ENCODE measurements around the gene DHX34. TPM values are rescaled to one million over a fixed set of nuclear protein-coding genes. Genes with fewer than 3 reads are reported as not detected.
A peak's percentile ranks its signal among the peaks of the same experiment; 100 is the strongest.
"Not testable (repeated sequence)": the region's sequence is repeated elsewhere in the genome, so short reads cannot be mapped to it uniquely, and the experiment has no call there.

DHX34 gene
- total RNA-seq, 1 donor from 2014 or later, result 17.7 TPM

DNA sequence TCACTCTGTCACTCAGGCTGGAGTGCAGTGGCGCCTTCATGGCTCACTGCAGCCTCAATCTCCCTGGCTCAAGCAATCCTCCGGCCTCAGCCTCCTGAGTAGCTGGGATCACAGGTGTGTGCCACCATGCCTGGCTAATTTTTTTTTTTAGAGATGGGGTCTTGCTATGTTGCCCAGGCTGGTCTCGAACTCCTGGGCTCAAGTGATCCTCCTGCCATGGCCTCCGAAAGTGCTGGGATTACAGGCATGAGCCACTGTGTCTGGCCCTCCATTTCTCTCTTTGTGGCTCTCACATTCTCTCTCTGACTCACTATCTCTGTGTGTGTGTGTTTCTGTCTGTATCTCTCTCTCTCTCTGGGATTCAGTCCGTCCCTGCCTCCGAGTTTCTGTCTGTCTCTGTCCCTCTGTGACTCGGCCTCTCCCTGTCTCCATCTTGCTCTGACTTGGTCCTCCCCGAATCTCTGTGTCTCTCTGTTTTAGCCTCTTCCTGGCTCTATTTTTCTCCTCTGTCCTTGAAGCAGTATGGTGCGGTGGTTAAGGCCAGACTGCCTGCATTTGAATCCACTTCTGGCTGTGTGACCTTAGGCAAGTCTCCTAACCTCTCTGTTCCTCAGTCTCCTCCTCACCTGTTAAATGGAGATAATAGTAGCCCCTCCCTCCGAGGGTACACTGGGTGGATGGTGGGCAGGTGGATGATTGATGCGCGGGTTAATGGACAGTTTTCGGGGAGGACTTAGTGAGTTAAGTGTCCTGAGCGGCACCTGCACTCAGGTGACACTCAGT, 59.2 kb downstream of the DHX34 start:
- no peak overlapping the region for H2AFZ ChIP-seq (ENCODE audit: low read depth, low read length)
- FAIRE-seq (no peak), DNase-seq (ENCODE audit: low read depth) (no peak)
- H3K4me3 ChIP-seq (ENCODE audit: insufficient read depth, low read depth, low read length), result no peak overlapping the region
- Mint-ChIP-seq H3K4me1 (ENCODE audit: low read depth, unreplicated experiment) (no peaks in the 10 kb centered on the region), H3K27me3 (ENCODE audit: low read depth, unreplicated experiment) (peaks cover 2% of the 10 kb centered on the region), H3K4me3 (ENCODE audit: unreplicated experiment) (no peak overlapping the region), H3K9me3 (ENCODE audit: unreplicated experiment) (peaks cover 4% of the 10 kb centered on the region), H3K27ac (ENCODE audit: unreplicated experiment) (no peak overlapping the region), H3K36me3 (ENCODE audit: low read depth, unreplicated experiment) (peaks cover 37% of the 10 kb centered on the region)
- H4K20me1 ChIP-seq (ENCODE audit: insufficient read depth, low read length), result no peaks in the 10 kb centered on the region
- H3K9me3 ChIP-seq (ENCODE audit: insufficient read depth, low read depth, low read length), result no peaks in the 10 kb centered on the region
- H3K4me1 ChIP-seq (ENCODE audit: insufficient read depth, low read length), result no peaks in the 10 kb centered on the region
- no peak for TF ChIP-seq EZH2 (IDR thresholded peaks at IDR 0.05; ENCODE audit: insufficient read depth, low read length)
- TF ChIP-seq, protein P1, sequence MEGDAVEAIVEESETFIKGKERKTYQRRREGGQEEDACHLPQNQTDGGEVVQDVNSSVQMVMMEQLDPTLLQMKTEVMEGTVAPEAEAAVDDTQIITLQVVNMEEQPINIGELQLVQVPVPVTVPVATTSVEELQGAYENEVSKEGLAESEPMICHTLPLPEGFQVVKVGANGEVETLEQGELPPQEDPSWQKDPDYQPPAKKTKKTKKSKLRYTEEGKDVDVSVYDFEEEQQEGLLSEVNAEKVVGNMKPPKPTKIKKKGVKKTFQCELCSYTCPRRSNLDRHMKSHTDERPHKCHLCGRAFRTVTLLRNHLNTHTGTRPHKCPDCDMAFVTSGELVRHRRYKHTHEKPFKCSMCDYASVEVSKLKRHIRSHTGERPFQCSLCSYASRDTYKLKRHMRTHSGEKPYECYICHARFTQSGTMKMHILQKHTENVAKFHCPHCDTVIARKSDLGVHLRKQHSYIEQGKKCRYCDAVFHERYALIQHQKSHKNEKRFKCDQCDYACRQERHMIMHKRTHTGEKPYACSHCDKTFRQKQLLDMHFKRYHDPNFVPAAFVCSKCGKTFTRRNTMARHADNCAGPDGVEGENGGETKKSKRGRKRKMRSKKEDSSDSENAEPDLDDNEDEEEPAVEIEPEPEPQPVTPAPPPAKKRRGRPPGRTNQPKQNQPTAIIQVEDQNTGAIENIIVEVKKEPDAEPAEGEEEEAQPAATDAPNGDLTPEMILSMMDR (IDR thresholded peaks at IDR 0.05; ENCODE audit: insufficient read depth, low read depth, low read length), result no peak
- no peak overlapping the region for H3K9ac ChIP-seq (ENCODE audit: low read length)
- no peak overlapping the region for H3K27ac ChIP-seq (ENCODE audit: low read depth, low read length)
- H3K4me2 ChIP-seq (ENCODE audit: low read length), result no peak overlapping the region
- H3K79me2 ChIP-seq (ENCODE audit: insufficient read depth, low read length), result no peaks in the 10 kb centered on the region
- no peaks in the 10 kb centered on the region for H3K27me3 ChIP-seq (ENCODE audit: insufficient read depth, low read length)
- no peaks in the 10 kb centered on the region for H3K36me3 ChIP-seq (ENCODE audit: insufficient read depth, low read length)

DNA sequence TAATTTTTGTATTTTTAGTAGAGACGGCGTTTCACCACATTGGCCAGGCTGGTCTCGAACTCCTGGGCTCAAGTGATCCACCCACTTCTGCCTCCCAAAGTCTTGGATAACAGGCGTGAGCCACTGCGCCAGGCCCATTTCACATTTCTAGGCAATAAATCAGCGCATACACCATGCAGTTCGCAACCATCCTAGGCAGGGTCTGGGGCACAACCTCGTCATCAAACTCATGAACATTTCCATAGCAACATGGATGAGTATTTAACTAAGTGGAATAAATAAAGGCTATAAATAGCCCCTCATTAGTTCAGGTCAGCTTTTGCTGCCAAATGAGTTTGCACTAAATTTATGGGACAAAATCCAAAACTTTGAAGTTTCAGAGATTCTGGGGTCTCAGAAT, 62.0 kb downstream of the DHX34 start:
- H3K27me3 ChIP-seq (ENCODE audit: insufficient read depth, low read length), result peaks cover 2% of the 10 kb centered on the region
- FAIRE-seq (no peak), DNase-seq (ENCODE audit: low read depth) (peak; percentile 19)
- H3K4me3 ChIP-seq (ENCODE audit: insufficient read depth, low read depth, low read length), result no peak overlapping the region
- no peaks in the 10 kb centered on the region for H3K9me3 ChIP-seq (ENCODE audit: insufficient read depth, low read depth, low read length)
- no peak overlapping the region for H3K27ac ChIP-seq (ENCODE audit: low read depth, low read length)
- Mint-ChIP-seq H3K9me3 (ENCODE audit: unreplicated experiment) (peaks cover 4% of the 10 kb centered on the region), H3K4me3 (ENCODE audit: unreplicated experiment) (no peak overlapping the region), H3K4me1 (ENCODE audit: low read depth, unreplicated experiment) (no peaks in the 10 kb centered on the region), H3K36me3 (ENCODE audit: low read depth, unreplicated experiment) (peaks cover 35% of the 10 kb centered on the region), H3K27me3 (ENCODE audit: low read depth, unreplicated experiment) (no peaks in the 10 kb centered on the region), H3K27ac (ENCODE audit: unreplicated experiment) (no peak overlapping the region)
- TF ChIP-seq, protein P1 (IDR thresholded peaks at IDR 0.05; ENCODE audit: insufficient read depth, low read depth, low read length), result no peak
- no peak for TF ChIP-seq EZH2 (IDR thresholded peaks at IDR 0.05; ENCODE audit: insufficient read depth, low read length)
- no peak overlapping the region for H3K4me2 ChIP-seq (ENCODE audit: low read length)
- no peaks in the 10 kb centered on the region for H3K79me2 ChIP-seq (ENCODE audit: insufficient read depth, low read length)
- H2AFZ ChIP-seq (ENCODE audit: low read depth, low read length), result no peak overlapping the region
- no peak overlapping the region for H3K9ac ChIP-seq (ENCODE audit: low read length)
- H3K36me3 ChIP-seq (ENCODE audit: insufficient read depth, low read length), result no peaks in the 10 kb centered on the region
- H4K20me1 ChIP-seq (ENCODE audit: insufficient read depth, low read length), result peaks cover 3% of the 10 kb centered on the region
- no peaks in the 10 kb centered on the region for H3K4me1 ChIP-seq (ENCODE audit: insufficient read depth, low read length)

DNA sequence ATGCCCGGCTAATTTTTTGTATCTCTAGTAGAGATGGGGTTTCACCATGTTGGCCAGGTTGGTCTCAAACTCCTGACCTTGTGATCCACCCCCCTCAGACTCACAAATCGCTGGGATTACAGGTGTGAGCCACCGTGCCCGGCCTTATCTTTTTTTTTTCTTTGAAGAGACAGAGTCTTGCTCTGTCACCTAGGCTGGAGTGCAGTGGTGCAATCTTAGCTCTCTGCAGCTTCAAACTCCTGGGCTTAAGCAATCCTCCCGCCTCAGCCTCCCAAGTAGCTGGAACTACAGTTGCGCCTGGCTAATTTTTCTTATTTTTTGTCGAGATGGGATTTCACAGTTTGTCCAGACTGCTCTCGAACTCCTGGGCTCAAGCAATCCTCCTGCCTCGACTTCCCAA, 62.6 kb downstream of the DHX34 start:
- not testable (repeated sequence) for H3K36me3 ChIP-seq (ENCODE audit: insufficient read depth, low read length); H3K9ac ChIP-seq (ENCODE audit: low read length); FAIRE-seq; H3K27me3 ChIP-seq (ENCODE audit: insufficient read depth, low read length); H2AFZ ChIP-seq (ENCODE audit: low read depth, low read length); H3K9me3 ChIP-seq (ENCODE audit: insufficient read depth, low read depth, low read length); H3K4me3 ChIP-seq (ENCODE audit: insufficient read depth, low read depth, low read length); H3K4me1 Mint-ChIP-seq (ENCODE audit: low read depth, unreplicated experiment); H3K79me2 ChIP-seq (ENCODE audit: insufficient read depth, low read length); DNase-seq (ENCODE audit: low read depth); H4K20me1 ChIP-seq (ENCODE audit: insufficient read depth, low read length); H3K4me2 ChIP-seq (ENCODE audit: low read length); H3K4me1 ChIP-seq (ENCODE audit: insufficient read depth, low read length); H3K27ac ChIP-seq (ENCODE audit: low read depth, low read length); H3K9me3 Mint-ChIP-seq (ENCODE audit: unreplicated experiment); H3K27me3 Mint-ChIP-seq (ENCODE audit: low read depth, unreplicated experiment); H3K4me3 Mint-ChIP-seq (ENCODE audit: unreplicated experiment); H3K27ac Mint-ChIP-seq (ENCODE audit: unreplicated experiment)
- H3K36me3 Mint-ChIP-seq (ENCODE audit: low read depth, unreplicated experiment), result peaks cover 35% of the 10 kb centered on the region
